CD4-positive, alpha-beta T cell treated with Interleukin-1 beta for 1 hour (primary cell): Measurements from ENCODE around the gene LOXL1.
A peak's percentile ranks its signal among the peaks of the same experiment; 100 is the strongest.

Experiments
- DNase-seq, 2 donors: peaks; one replicate each; pipeline ENCODE4 v3.0.0-alpha.2; 2020 to 2022

LOXL1 gene

DNA sequence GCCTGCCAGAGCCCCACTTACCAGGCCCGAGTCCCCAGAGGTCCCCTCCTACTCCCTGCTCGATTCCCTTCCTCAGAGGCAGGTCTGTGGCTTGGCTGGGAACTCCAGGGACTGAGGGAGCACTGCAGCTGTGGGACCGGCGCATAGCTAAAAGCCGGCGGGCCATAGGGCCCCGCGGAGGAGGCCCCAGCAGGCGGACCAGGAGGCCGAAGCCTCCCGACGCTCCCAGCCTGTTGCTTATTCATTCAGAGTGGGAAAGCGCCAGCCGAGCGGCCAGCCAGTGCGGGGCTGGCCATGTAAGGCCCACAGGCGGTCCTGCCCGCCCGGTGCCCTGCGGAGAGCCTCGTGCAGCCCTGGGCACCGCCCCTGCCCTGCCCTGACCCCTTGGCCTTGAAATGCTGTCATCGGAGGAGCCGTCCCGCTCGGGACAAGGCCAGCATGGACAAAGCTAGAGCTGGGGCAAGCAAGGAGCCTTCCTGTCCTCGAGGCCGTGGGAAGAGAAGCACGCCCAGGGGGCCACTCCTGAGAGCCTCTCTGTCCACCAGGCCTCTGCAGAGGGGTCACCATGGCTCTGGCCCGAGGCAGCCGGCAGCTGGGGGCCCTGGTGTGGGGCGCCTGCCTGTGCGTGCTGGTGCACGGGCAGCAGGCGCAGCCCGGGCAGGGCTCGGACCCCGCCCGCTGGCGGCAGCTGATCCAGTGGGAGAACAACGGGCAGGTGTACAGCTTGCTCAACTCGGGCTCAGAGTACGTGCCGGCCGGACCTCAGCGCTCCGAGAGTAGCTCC, at the start of gene LOXL1:
LOXL1 (plus strand) TSS at position 244 of the 784 bp plus-strand sequence; CDS start at position 566, 322 bp downstream.
- no peak for DNase-seq

- no peak for DNase-seq
These were observed 46.8 kb upstream of the LOXL1 start for GRCh38 chr15:73879426-73879825.

DNA sequence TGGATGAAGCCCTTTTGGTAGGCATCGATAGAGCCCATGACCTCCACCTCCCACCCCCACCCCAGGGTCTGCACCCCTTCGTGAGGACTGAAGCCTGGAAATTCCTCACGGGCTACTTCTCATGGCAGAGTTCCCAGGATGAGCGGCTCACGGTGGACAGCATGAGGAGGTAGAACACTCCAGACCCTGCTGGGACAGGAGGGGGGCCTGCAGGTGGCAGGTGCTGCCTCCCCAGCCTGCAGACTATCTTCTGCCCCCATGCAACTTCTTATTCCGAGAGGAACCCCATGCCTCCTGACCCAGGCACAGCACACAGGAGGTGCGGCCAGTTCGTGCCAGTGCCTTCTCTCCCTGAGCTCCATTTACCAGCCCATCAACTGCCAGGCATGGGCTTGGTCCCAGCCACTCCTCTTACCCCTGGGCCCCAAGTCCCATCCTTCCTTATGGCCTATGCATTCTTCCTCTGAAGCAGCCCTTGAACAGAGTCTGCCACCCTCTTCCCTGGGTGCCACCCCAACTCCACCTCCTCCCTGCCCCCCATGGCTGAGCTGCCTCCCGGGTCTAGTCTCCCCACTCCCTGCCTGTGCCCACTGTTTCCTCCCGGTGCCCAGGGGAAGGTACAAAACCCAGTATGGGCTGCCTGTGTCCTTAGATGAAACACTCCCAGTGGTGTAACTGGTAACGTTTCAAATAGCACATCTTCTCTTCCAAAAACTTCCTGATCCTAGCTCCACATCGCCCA, 44.5 kb upstream of the LOXL1 start:
- no peak for DNase-seq

- DNase-seq = no peak
These were observed 43.4 kb upstream of the LOXL1 start for GRCh38 chr15:73882761-73883419.

DNA sequence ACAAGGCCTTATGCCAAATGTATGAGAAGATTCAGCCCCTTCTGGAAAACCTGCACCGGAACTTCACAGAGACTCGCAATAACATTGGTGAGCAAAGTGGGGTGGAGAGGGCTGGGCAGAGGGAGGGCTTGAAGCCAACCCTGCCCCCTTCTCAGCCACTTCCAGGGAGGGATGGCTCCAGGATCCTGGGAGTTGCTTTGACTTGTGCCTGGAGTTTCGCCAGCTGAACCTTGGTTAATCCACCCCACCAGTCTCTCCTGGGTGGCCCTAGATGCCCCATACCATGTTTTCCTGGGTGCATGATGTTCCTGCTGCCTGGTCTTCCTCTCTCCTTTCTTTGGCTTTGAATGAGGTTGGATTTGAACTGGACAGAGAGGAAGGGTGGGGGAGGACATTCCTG, 42.1 kb upstream of the LOXL1 start:
- DNase-seq = no peak

GRCh38 chr15:73885954-73886700, 40.1 kb upstream of the LOXL1 start:
- no peak for DNase-seq

GRCh38 chr15:73886717-73887345, 39.4 kb upstream of the LOXL1 start:
- DNase-seq = no peak

- no peak for DNase-seq
These were observed 38.8 kb upstream of the LOXL1 start for GRCh38 chr15:73887481-73887880.

DNA sequence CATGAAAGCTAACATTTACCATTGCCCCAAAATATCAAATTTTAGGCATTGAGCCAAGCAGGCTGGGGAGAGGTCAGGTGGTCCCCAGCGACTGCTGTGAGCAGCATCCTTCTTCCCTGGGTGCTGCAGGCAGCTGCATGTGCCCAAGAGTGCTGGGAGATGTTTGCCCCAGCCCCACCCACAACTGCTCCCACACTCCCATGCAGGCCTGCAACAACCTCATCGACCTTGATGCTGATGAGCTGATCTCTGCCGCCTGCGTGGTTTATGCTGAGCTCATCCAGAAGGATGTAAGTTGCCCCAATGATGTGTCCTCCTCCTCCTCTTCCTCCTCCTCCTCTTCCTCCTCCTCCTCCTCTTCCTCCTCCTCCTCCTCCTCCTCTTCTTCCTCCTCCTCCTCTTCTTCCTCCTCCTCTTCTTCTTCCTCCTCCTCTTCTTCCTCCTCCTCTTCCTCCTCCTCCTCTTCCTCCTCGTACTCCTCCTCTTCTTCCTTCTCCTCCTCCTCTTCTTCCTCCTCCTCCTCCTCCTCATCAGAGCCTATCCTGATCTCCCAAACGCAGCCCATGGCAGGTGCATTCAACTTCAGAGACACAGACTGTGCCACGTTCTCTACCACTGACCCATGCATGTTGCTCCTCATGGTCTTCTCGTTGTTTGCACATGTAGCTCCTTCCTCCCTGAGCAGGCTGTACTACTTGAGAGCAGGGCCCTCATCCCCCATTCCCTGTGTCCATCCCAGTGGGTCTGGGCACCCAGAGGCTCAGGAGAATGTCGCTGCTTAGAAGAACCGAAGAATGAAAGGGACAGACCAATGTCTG, 37.8 kb upstream of the LOXL1 start:
- no peak for DNase-seq

- no peak for DNase-seq
These were observed 37.1 kb upstream of the LOXL1 start for GRCh38 chr15:73889053-73889761.

- DNase-seq = no peak
These were observed 36.5 kb upstream of the LOXL1 start for GRCh38 chr15:73889762-73890124.

DNA sequence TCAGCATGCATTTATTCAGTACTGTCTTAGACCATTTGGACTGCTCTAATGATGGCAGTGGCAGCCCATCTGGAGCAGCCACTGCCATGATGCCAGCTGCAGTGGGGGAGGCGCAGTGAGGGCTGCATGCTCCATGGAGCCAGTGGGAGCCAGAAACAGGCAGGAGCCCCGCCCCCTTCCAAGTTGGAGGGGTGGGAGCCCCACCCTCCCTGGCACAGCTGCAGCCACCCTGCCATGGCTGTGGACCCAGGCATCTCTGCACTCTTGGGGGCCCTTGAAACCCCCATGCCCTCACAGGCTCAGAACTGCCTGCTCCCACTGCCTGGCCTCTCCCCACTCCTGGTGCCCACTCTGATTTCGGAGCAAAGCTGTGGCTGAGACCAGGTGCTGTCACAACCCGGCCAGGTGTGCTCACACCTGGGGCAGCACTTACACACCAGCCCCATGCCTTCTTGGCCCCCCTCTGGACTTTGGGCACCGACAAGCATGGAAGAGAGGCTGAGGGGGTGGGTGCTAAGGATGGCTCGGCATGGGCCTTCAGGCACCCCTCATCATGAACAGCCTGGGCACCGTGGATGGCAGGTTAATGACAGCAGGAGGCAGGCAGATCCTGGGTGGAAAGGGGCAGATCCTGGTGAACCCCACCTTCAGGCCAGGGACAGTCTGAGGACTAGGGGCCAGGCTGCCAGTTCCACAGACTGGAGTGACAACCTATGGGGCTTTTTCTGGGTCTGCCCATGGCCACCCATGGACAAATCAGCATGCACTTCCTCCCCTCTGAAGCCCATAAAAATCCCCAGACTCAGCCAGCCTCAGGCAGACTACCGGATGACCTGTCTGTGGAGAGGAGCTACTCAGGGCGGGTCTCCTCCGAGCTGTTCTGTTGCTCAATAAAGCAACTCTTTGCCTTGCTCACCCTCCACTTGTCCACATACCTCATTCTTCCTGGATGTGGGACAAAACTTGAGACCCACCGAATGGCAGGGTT, 34.6 kb upstream of the LOXL1 start:
- no peak for DNase-seq

- DNase-seq = no peak
These were observed 33.6 kb upstream of the LOXL1 start for GRCh38 chr15:73892446-73893226.

DNA sequence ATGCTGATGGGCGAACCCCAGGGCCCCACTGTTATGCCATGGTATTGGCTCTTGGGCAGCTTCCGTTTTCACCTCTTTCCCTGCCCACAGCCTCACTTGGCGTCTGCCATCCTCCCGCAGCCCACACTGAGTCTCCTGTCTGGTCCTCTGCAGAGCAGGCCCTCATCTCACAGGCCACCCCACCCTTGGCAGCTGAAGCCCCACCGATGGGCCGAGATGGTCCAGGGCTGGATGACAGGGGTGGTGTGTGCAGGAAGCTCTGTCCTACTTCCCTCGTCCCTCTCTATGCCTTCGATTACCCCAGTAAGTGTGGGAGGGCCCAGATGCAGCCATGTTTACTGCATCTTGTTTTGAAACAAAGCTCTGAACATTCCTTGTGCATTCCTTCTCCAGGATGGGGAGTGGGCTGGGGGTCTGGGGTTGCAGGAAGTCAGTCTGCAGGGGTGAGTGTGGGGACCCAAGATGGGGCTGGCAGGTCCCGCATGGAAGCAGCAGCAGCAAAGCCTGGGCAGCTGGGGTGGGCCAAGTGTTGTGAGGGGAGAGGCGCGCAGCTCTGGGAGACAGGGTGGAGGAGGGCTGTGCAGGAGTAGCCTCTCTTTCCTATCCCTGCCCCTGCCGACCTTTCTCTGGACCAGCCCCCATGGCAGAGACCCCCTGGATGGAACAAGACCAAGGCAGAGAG, 32.0 kb upstream of the LOXL1 start:
- DNase-seq = no peak

DNA sequence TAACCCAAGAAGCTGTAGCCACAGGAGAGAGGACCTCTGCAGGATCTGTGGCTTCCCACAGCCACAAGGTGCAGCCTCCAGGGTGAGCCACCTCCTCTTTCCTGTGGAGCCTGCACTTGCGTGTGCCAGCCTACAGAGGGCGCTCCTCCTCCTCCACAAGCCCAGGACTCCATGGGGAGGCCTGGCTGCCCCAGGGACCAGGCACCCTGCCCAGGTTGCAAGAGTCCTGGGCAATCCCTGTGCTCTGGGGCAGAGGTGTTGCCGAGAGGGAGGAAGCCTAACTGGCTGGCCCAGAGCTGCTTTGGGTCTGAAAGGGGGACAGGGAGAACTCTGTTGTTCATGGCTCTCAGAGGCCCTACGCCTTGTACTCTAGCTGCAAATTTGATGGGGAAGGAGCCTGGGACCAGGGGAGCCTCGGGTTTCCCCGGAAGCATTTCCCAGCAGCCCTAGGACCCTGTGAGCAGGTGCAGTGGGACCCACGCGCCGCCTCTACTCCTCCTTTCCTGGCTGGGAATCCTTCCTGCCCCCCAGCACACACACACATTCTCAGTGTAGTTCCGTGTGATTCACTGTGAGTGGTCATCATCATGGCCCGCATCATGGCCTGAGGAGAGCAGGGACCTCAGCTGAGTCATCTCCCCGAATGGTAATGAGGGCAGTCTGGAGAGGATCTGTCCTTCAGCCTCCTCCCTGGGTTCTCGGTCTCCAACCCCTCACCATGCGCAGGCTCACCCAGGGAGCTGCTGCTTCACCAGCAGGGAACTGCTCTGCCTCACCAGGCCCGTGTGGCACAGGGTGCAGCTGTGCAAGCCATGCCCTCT, 28.6 kb upstream of the LOXL1 start:
- peak; percentile 43 to 61 for DNase-seq

DNA sequence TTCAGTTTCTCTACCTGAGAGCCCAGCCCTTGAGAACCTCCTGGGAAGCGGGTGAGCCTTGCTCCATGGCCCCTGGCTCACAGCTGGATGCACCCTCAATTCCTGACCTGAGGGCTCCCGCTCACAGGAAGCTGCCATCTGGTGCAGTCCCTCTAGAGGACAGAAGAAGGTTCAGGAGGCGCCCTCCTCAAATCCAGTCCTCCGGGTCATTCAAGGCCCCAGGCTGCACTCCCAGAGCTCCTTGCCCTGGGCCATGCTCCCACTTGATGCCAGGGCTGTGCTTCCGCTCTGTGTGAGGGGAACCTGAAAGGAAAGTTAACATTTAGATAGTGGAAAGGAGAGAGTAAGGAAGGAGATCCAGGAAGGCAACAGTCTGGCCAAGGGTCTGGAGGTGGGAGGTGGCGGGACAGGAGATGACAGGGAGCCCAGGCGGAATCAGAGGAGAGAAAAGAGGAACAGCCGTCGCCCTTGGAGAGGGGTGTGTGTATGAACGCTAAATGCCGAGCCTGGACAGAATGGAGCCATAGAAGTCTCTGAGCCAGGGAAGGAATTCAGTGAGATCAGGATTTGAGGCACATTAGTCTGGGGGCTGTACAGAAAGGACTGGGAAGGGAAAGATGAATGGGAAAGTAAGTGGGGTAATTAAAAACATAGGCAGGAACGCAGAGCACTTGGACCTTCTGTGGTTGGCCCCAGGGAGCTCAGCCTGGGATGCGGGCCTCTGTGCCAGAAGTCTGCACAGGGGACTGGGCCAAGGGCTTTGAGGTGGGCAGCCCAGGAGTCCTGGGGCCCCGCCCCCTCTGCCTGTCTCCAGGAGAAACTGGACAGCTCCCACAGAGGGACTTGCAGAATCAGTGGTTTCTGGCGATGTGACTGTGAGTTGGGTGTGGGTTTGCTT, 26.8 kb upstream of the LOXL1 start:
- no peak for DNase-seq
